ENCODE data around the gene CTDSP1. TPM values are rescaled to one million over a fixed set of nuclear protein-coding genes. Genes with fewer than 3 reads are reported as not detected.

CTDSP1 gene
- polyA plus RNA-seq, 3 donors from 2014 or later: 43.7 to 78.5 (median 61.8) TPM

DNA sequence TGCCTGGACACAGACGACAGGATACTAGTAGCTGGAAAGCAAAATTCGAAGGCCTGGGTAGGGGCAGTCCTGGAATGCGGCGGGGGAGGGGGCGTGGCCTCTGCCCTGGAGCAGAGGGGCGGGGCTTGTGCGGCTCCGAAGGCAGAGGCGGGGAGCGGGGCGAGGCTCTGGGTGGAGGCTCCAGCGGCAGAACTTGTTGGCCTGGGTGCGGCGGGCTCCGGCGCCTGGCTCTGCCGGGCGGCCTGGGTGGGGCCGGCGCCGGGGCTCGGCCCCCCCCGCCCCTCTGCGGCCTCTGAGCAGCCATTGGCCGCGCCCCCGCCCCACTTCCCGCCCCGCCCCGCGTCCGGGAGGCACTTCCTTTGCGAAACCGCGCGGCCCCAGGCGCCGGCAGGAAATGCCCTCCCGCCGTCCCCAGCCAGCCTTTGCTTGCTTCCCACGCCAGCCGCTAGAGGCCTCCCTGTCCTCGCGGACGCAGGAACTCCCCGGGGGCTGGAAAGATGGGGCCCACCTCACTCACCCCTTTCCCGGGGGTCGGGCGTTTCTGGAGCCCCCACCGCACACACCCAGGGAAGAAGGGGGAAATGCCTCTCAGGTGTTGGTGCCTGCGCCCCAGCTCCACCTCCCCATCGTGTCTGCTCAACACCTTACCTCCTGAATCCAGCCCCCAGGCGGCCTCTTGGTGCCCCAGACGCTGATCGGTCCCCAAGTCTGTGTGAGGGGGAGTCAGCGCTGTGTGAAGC lies 6.7 kb downstream of the CTDSP1 start:
- H3K4me3 Mint-ChIP-seq: peak overlapping the region; percentile 83 to 92 (median 89)
- H3K27ac Mint-ChIP-seq: peak overlapping the region; percentile 93 to 98 (median 96)
- peak; percentile 90 to 94 (median 93) for DNase-seq
- H3K9me3 Mint-ChIP-seq: no peaks in the 10 kb centered on the region
- peaks cover 7 to 26% (median 25%) of the 10 kb centered on the region in 3 donors for H3K27me3 Mint-ChIP-seq (ENCODE audit: low read depth in 3 of 3)
- peaks cover 0 to 10% (median 4%) of the 10 kb centered on the region in 3 donors for H3K36me3 Mint-ChIP-seq
- H3K4me1 Mint-ChIP-seq: peaks cover 57 to 59% of the 10 kb centered on the region in 2 donors

DNA sequence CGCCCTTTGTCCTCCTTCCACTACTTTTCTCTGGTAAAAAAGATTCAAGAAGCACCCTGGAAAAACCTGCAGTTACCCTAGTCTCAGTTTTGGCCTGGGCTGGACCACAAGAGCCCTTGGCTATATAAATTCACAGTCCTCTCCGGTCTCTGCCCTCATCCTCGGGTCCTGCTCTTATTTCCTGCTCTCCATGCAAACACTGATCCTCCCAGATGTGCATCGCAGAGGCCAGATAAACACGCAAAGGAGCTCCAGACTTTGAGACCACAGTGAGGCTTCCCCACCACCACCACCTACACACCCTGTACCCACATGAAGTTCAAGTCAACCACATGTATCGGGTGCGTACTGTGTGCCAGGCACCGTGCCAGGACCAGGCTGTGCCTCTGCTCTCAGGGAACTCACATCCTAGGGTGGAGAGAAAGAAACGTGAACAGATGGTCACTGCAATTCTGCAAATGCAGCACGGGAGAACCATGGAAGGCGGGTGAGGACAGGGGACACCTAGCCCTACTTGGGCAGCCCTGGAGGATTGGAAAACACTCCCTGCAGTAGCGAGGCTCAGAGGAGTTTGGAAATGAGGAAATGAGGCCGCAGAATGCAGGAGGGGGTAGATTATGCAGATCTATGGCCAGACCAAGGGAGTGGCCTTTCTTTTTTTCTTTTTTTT lies 7.4 kb downstream of the CTDSP1 start:
- peaks cover 7 to 26% (median 25%) of the 10 kb centered on the region in 3 donors for H3K27me3 Mint-ChIP-seq (ENCODE audit: low read depth in 3 of 3)
- H3K4me3 Mint-ChIP-seq: peak overlapping the region; percentile 83 to 92 (median 89)
- no peaks in the 10 kb centered on the region for H3K9me3 Mint-ChIP-seq
- H3K27ac Mint-ChIP-seq: peak overlapping the region; percentile 93 to 98 (median 96)
- H3K4me1 Mint-ChIP-seq: peaks cover 54% of the 10 kb centered on the region in 2 donors
- H3K36me3 Mint-ChIP-seq: peaks cover 0 to 10% (median 4%) of the 10 kb centered on the region in 3 donors
- DNase-seq: peak; percentile 70 to 75 (median 74)

DNA sequence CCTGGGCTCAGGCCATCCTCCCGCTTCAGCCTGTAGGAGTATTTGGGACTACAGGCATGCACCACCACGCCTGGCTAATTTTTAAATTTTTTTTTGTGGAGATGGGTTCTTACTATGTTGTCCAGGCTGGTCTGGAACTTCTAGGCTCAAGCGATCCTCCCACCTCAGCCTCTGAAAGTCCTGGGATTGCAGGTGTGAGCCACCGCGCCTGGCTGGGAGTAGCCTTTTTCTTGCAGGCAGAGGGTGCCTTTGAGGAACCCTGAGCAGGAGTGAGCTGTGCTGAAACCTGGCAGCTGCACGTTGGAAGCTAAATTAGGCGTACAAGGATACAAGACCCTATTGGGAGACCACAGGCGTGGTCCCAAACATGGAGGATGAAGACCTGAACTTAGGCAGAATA lies 8.0 kb downstream of the CTDSP1 start:
- peaks cover 7 to 26% (median 25%) of the 10 kb centered on the region in 3 donors for H3K27me3 Mint-ChIP-seq (ENCODE audit: low read depth in 3 of 3)
- H3K9me3 Mint-ChIP-seq: no peaks in the 10 kb centered on the region
- H3K4me1 Mint-ChIP-seq: peaks cover 57 to 60% of the 10 kb centered on the region in 2 donors
- peaks cover 0 to 10% (median 4%) of the 10 kb centered on the region in 3 donors for H3K36me3 Mint-ChIP-seq
- peak overlapping the region in 4 of 6 donors; percentile 53 to 96 (median 94) for H3K27ac Mint-ChIP-seq
- H3K4me3 Mint-ChIP-seq: peak overlapping the region in 4 of 5 donors; percentile 56 to 92 (median 74)
- no peak for DNase-seq

DNA sequence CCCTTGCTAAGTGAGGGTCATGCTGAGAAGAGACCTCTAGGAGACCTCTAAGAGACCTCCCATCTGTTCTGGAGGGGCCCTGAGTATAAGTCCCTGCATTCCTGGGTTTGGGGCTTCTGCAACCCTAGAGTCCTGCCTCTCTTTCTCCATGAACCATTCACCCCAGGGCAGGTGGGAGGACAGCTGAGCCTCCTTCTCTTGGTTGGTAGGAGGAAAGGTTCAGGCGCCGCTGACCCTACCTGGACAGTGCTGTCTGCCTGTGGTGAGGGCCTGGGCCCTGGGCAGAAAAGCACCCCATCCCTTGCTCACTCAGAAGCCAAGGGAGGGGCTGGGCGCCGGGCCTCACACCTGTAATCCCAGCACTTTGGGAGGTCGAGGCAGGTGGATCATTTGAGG lies 18.7 kb downstream of the CTDSP1 start:
- H3K4me3 Mint-ChIP-seq: no peak overlapping the region
- no peaks in the 10 kb centered on the region for H3K36me3 Mint-ChIP-seq
- no peak for DNase-seq
- H3K4me1 Mint-ChIP-seq: peaks cover 0 to 6% of the 10 kb centered on the region in 2 donors
- no peaks in the 10 kb centered on the region for H3K9me3 Mint-ChIP-seq
- no peak overlapping the region for H3K27ac Mint-ChIP-seq
- peaks cover 1 to 3% (median 2%) of the 10 kb centered on the region in 3 donors for H3K27me3 Mint-ChIP-seq (ENCODE audit: low read depth in 3 of 3)

DNA sequence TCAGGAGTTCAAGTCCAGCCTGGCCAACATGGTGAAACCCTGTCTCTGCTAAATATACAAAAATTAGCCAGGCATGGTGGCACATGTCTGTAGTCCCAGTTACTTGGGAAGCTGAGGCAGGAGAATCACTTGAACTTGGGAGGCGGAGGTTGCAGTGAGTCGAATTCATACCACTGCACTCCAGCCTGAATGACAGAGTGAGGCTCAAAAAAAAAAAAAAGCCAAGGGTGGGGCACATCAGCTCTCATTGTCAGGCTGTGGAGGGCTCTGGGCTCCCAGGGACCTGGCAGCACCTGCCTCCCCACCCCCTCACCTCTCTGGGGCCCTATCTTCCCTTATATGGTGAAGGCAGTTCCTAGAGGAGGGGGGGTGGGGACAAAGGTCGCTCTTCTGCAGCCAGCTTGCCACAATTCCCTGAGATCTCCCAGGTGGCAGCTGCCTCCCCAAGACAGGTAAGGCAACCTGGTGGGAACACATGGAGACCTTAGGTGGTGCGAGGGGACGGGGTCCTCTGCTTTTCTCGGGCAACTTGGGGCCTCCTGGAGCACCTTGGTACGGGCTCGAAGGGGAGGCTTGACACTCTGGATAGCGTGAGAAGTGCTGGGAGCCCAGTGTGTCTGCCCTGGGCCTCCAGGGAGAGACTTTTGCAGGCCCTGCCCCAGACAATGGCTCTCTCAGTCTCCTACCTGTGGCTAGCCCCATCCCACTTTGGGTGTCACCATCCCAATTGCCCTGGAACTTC lies 19.2 kb downstream of the CTDSP1 start, which contains the start of gene VIL1:
VIL1 (plus strand) TSS at position 407 of the 742 bp plus-strand sequence. CDS start 4,656 bp downstream, outside the sequence.
- Mint-ChIP-seq H3K4me3 (no peak within 1 kb of the TSS), H3K36me3 (no peaks in the 10 kb centered on the region), H3K27me3 (ENCODE audit: low read depth in 3 of 3) (peaks cover 1 to 3% (median 2%) of the 10 kb centered on the region in 3 donors), H3K9me3 (no peaks in the 10 kb centered on the region), H3K4me1 (peaks cover 0 to 6% of the 10 kb centered on the region in 2 donors), H3K27ac (peak within 1 kb of the TSS in 2 of 6 donors; percentile 6 to 59)
- no peak for DNase-seq

DNA sequence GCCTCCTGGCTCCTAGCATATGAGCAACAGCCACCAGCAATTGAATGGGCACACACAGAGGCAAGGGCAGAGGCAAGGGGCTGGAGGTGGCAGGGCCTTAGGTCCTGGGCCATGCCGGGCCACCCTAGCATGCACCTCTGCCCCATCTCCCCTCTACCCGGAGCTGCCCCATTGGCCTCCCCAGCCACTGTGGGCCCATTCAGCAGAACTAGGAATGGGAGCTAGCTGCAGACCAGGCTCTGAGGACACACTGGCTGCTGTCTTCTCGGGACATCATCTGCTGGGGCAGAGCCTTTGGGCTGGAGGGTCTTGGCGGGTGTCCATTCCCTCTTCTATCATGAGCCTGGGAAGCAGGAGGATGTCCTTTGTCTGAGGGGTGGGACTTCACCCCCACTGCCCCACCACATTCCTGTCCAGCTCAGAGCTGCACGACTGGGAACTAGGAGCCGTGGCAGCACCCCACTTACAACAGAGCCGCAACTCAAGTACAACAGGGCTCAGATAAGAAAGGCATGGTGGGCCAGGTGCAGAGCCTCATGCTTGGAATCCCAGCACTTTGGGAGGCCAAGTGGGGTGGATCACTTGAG lies 20.1 kb downstream of the CTDSP1 start:
- Mint-ChIP-seq H3K36me3 (no peaks in the 10 kb centered on the region), H3K9me3 (no peaks in the 10 kb centered on the region)

DNA sequence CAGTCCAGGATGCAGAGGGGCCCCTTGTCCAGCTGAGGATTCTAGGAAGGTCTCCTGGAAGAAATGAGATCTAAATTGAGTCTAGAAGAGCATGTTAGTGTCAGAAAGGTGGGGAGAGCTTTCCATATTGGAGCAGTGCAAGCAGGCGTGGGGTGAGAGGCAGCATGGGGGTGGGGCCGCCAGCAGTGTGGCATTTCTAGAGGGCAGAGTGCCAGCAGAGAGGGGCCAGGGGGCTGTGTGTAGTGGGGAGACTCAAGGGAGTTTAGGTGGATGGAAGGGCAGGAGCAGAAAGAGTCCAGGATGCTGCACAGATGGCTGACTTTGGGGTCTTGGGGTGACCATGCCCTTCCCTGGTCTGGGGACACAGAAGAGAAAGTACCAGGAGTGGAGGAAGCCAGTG lies 21.4 kb downstream of the CTDSP1 start:
- no peaks in the 10 kb centered on the region for H3K9me3 Mint-ChIP-seq
- no peak for DNase-seq
- peak overlapping the region in 1 of 6 donors; percentile 12 for H3K27ac Mint-ChIP-seq
- H3K36me3 Mint-ChIP-seq: no peaks in the 10 kb centered on the region
- peaks cover 1 to 3% (median 2%) of the 10 kb centered on the region in 3 donors for H3K27me3 Mint-ChIP-seq (ENCODE audit: low read depth in 3 of 3)
- no peaks in the 10 kb centered on the region for H3K4me1 Mint-ChIP-seq
- H3K4me3 Mint-ChIP-seq: no peak overlapping the region

More for the DNA sequence above, 20.1 kb downstream of the CTDSP1 start:
- no peaks in the 10 kb centered on the region for H3K4me1 Mint-ChIP-seq
- DNase-seq: no peak
- peak overlapping the region in 1 of 6 donors; percentile 6 for H3K27ac Mint-ChIP-seq
- H3K27me3 Mint-ChIP-seq (ENCODE audit: low read depth in 3 of 3): peaks cover 1 to 3% (median 2%) of the 10 kb centered on the region in 3 donors
- H3K4me3 Mint-ChIP-seq: no peak overlapping the region

DNA sequence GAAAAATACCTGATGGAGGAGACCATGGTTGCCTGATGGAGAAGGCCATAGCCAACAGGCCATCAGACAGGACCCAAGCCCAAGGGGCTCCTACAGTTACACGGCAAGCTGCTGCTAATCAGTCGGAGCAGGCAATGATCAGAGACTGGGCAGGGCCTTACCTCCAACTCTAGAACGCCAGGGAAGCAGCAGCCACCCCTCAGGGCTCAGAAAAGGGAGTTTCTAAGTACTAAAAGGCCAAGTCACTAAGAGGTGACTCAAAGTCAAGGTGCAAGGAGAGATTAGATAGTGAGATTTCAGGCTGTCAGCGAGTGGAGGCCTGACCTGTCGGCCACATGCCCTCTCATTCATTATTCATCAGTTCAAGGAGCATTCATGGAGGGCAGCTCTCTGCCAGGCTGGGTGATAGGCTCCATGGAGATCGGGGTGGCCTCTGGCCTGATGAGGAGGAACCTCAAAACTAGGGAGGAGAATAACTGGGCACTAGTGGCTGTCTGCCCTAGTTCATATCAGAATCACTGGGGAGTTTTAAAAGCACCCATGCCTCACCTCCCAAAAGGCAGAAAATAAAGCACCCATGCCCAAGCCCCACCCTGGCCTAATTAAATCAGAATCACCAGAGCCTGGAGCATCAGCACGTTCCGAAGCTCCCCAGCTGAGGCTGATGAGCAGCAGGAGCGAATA lies 22.9 kb downstream of the CTDSP1 start:
- no peak for DNase-seq
- no peak overlapping the region for H3K4me3 Mint-ChIP-seq
- H3K4me1 Mint-ChIP-seq: no peaks in the 10 kb centered on the region
- no peak overlapping the region for H3K27ac Mint-ChIP-seq
- peaks cover 0 to 1% (median 0%) of the 10 kb centered on the region in 3 donors for H3K27me3 Mint-ChIP-seq (ENCODE audit: low read depth in 3 of 3)
- no peaks in the 10 kb centered on the region for H3K36me3 Mint-ChIP-seq
- H3K9me3 Mint-ChIP-seq: no peaks in the 10 kb centered on the region

DNA sequence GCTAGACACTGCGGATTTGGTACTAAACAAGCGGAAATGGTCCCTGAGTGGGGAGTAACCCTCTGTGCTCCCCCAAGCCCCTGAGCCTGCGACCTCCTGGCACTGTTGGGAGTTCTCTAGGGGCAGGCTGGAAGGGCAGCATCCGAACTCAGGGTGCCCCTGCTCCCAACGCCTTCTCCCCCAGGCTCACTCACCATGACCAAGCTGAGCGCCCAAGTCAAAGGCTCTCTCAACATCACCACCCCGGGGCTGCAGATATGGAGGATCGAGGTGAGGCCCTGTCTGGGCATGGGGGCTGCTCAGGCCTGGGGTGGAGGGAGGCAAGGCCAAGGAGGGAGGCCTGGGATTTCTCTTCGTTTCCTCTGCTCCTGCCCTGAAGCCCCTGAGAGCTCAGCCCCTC lies 23.9 kb downstream of the CTDSP1 start:
- no peak for DNase-seq
- Mint-ChIP-seq H3K4me3 (no peak overlapping the region), H3K27ac (no peak overlapping the region), H3K27me3 (ENCODE audit: low read depth in 3 of 3) (peaks cover 0 to 4% (median 0%) of the 10 kb centered on the region in 3 donors), H3K36me3 (no peaks in the 10 kb centered on the region), H3K9me3 (no peaks in the 10 kb centered on the region), H3K4me1 (no peaks in the 10 kb centered on the region)

DNA sequence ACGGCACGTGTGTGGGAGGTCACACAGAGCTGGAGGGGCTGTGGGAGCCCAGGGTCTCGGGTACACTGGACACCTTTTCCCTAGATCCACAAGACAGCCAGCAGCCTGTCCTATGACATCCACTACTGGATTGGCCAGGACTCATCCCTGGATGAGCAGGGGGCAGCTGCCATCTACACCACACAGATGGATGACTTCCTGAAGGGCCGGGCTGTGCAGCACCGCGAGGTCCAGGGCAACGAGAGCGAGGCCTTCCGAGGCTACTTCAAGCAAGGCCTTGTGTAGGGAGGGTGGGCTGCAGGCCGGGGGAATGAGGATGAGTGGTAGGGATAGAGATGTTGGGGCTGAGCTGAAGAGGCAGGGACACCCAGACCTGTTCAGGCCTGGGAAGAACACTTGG lies 25.9 kb downstream of the CTDSP1 start:
- no peaks in the 10 kb centered on the region for H3K4me1 Mint-ChIP-seq
- no peak overlapping the region for H3K27ac Mint-ChIP-seq
- no peaks in the 10 kb centered on the region for H3K9me3 Mint-ChIP-seq
- no peak overlapping the region for H3K4me3 Mint-ChIP-seq
- DNase-seq: no peak
- no peaks in the 10 kb centered on the region for H3K36me3 Mint-ChIP-seq
- H3K27me3 Mint-ChIP-seq (ENCODE audit: low read depth in 3 of 3): peaks cover 0 to 4% (median 0%) of the 10 kb centered on the region in 3 donors

DNA sequence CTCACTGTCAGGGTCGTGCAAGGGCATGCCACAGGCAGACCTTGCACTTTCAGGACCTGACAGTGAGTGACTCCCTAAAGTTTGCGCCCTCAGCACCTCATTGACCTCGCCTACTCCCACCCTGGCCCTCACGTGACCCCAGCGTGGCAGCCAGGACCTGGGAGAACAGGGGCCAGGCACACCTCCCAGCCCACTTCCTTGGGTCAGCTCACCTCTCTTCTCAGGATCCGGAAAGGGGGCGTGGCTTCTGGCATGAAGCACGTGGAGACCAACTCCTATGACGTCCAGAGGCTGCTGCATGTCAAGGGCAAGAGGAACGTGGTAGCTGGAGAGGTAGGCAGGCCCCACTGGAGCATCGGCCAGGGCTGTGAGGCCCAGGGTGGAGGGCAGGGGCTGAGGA lies 28.1 kb downstream of the CTDSP1 start:
- peaks cover 0 to 4% (median 0%) of the 10 kb centered on the region in 3 donors for H3K27me3 Mint-ChIP-seq (ENCODE audit: low read depth in 3 of 3)
- H3K4me3 Mint-ChIP-seq: no peak overlapping the region
- H3K4me1 Mint-ChIP-seq: no peaks in the 10 kb centered on the region
- no peak for DNase-seq
- H3K36me3 Mint-ChIP-seq: no peaks in the 10 kb centered on the region
- no peaks in the 10 kb centered on the region for H3K9me3 Mint-ChIP-seq
- H3K27ac Mint-ChIP-seq: no peak overlapping the region

DNA sequence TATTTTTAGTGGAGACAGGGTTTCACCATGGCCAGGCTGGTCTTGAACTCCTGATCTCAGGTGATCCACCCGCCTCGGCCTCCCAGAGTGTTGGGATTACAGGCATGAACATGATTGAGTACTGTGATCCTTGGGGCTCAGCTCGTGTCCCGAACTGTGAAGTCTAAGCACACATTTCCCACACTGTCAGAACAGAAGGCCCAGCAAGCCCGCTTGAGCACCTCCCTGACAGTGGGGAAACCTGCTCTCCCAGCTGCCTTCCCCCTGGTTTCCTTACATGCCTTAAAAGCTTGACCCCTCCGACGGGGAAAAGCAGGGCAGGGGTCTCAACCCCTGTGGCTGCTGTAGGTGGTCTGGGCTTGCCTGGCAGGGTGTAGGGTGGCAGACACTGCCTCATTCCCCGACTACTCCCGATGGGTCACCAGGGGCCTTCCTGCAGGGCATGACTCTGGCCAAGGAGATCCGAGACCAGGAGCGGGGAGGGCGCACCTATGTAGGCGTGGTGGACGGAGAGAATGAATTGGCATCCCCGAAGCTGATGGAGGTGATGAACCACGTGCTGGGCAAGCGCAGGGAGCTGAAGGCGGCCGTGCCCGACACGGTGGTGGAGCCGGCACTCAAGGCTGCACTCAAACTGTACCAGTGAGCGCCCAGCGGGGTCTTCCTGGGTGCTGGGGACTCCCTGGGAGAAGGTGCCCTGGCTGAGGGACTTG lies 29.3 kb downstream of the CTDSP1 start:
- Mint-ChIP-seq H3K27me3 (ENCODE audit: low read depth in 3 of 3) (peaks cover 0 to 5% (median 0%) of the 10 kb centered on the region in 3 donors), H3K27ac (no peak overlapping the region), H3K9me3 (no peaks in the 10 kb centered on the region), H3K4me1 (no peaks in the 10 kb centered on the region), H3K4me3 (no peak overlapping the region), H3K36me3 (no peaks in the 10 kb centered on the region)
- DNase-seq: no peak

Data from immature natural killer cell (primary cell).